Measurements from ENCODE around the gene THOC5. TPM values are rescaled to one million over a fixed set of nuclear protein-coding genes. Genes with fewer than 3 reads are reported as not detected.

THOC5 gene
- total RNA-seq, 1 donor from 2014 or later: 45.1 TPM

- peaks cover 38% of the 10 kb centered on the region for H3K36me3 Mint-ChIP-seq (ENCODE audit: low read depth)
- no peaks in the 10 kb centered on the region for H3K9me3 Mint-ChIP-seq (ENCODE audit: low read depth)
- TF ChIP-seq CTCF (IDR thresholded peaks at IDR 0.05): peak; percentile 73
Observed at GRCh38 chr22:29524442-29525191, 28.9 kb downstream of the THOC5 start.

GRCh38 chr22:29523761-29524160 lies 29.8 kb downstream of the THOC5 start:
- Mint-ChIP-seq H3K27ac (ENCODE audit: unreplicated experiment) (no peak overlapping the region), H3K36me3 (ENCODE audit: low read depth) (peaks cover 38% of the 10 kb centered on the region), H3K4me3 (ENCODE audit: unreplicated experiment) (no peak overlapping the region), H3K27me3 (ENCODE audit: low read depth) (no peaks in the 10 kb centered on the region), H3K4me1 (ENCODE audit: low read depth) (no peaks in the 10 kb centered on the region), H3K9me3 (ENCODE audit: low read depth) (no peaks in the 10 kb centered on the region)
- TF ChIP-seq CTCF (IDR thresholded peaks at IDR 0.05): no peak
- DNase-seq (ENCODE audit: low spot score): no peak

More at GRCh38 chr22:29524442-29525191, 28.9 kb downstream of the THOC5 start:
- DNase-seq (ENCODE audit: low spot score): peak; percentile 28
- no peaks in the 10 kb centered on the region for H3K27me3 Mint-ChIP-seq (ENCODE audit: low read depth)
- H3K27ac Mint-ChIP-seq (ENCODE audit: unreplicated experiment): no peak overlapping the region
- no peak overlapping the region for H3K4me3 Mint-ChIP-seq (ENCODE audit: unreplicated experiment)
- no peaks in the 10 kb centered on the region for H3K4me1 Mint-ChIP-seq (ENCODE audit: low read depth)

DNA sequence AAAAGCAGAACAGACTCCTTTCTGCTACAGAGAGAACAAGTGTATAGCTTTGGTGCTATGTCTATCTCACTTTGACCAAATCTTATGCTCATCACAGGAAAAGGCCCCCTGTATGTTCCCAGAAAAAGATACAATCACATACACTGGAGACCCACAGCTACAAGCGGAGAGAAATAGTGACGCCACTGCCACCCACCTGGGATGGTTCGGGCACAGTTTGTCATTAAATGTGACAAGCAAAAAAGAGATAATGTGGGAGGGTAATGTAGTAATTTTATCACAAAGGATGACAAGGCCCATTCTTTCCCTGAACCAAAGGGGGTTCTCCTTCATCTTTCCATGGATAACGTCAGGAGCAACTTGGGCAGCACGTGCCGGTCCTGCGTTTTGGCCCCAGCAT lies 32.0 kb downstream of the THOC5 start:
- H3K27ac Mint-ChIP-seq (ENCODE audit: unreplicated experiment): no peak overlapping the region
- no peaks in the 10 kb centered on the region for H3K4me1 Mint-ChIP-seq (ENCODE audit: low read depth)
- no peaks in the 10 kb centered on the region for H3K9me3 Mint-ChIP-seq (ENCODE audit: low read depth)
- H3K36me3 Mint-ChIP-seq (ENCODE audit: low read depth): peaks cover 41% of the 10 kb centered on the region
- no peaks in the 10 kb centered on the region for H3K27me3 Mint-ChIP-seq (ENCODE audit: low read depth)
- DNase-seq (ENCODE audit: low spot score): no peak
- no peak for TF ChIP-seq CTCF (IDR thresholded peaks at IDR 0.05)
- no peak overlapping the region for H3K4me3 Mint-ChIP-seq (ENCODE audit: unreplicated experiment)

DNA sequence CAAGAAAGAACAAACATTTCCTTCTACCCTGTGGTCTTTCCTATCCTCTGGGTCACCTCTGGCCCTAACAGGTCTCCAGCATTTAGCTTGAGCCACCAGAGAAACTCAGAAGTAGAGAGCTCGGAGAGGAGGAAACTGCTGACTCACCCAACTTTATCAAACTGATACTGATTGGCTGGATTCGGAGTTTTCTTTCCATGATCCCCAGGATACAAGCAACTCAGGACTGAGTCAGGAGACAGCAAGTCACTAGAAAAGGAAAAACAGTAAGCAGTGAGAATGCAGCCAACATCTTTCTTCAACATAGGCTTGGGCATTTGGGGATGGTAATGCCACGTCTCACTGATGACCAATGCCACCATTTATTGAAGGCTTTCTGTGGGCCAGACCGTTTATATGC lies 32.7 kb downstream of the THOC5 start:
- DNase-seq (ENCODE audit: low spot score): no peak
- Mint-ChIP-seq H3K27ac (ENCODE audit: unreplicated experiment) (no peak overlapping the region), H3K4me1 (ENCODE audit: low read depth) (no peaks in the 10 kb centered on the region), H3K9me3 (ENCODE audit: low read depth) (no peaks in the 10 kb centered on the region), H3K4me3 (ENCODE audit: unreplicated experiment) (no peak overlapping the region), H3K27me3 (ENCODE audit: low read depth) (no peaks in the 10 kb centered on the region), H3K36me3 (ENCODE audit: low read depth) (peaks cover 47% of the 10 kb centered on the region)
- TF ChIP-seq CTCF (IDR thresholded peaks at IDR 0.05): no peak

- Mint-ChIP-seq H3K27ac (ENCODE audit: unreplicated experiment) (no peak overlapping the region), H3K27me3 (ENCODE audit: low read depth) (no peaks in the 10 kb centered on the region), H3K9me3 (ENCODE audit: low read depth) (no peaks in the 10 kb centered on the region), H3K4me1 (ENCODE audit: low read depth) (no peaks in the 10 kb centered on the region), H3K36me3 (ENCODE audit: low read depth) (peaks cover 48% of the 10 kb centered on the region), H3K4me3 (ENCODE audit: unreplicated experiment) (no peak overlapping the region)
- no peak for DNase-seq (ENCODE audit: low spot score)
- TF ChIP-seq CTCF (IDR thresholded peaks at IDR 0.05): no peak
Observed at GRCh38 chr22:29519996-29520395, 33.6 kb downstream of the THOC5 start.

Data from chondrocyte (in vitro differentiated cells).